K562 (cell line): ENCODE data around the gene MRRF. TPM values are rescaled to one million over a fixed set of nuclear protein-coding genes. Genes with fewer than 3 reads are reported as not detected.

Source experiments
- ATF1 ChIP-seq, 2 experiments: fragments of 450-650 bp in 1 of 2; IDR thresholded peaks; 2 replicates each; pipeline ENCODE4 v1.6.1; 2016; ENCODE audit warnings: missing compliant biosample characterization in 1 of 2, missing genetic modification characterization in 1 of 2
- CTCF ChIP-seq, 3 experiments: IDR thresholded peaks in 2 of 3; conservative IDR thresholded peaks in 1 of 3; 2 replicates each; pipeline ENCODE4 v1.5.1; 2011 to 2012; ENCODE audit warnings: low read length in 3 of 3, mild to moderate bottlenecking in 3 of 3, control low read depth in 2 of 3, improper control_type of control experiment in 1 of 3, inconsistent platforms in 1 of 3, low read depth in 1 of 3, mixed read lengths in 1 of 3, moderate library complexity in 1 of 3; ENCODE audit not compliant: insufficient read depth in 2 of 3
- IRF2 ChIP-seq: sonication (generic); formaldehyde crosslinking; IDR thresholded peaks from 2 replicates; pipeline ENCODE4 v1.8.1; 2022; ENCODE audit warnings: mild to moderate bottlenecking, missing genetic modification reagents
- MBD1 ChIP-seq: fragments of 250-450 bp; sonication (Bioruptor Pico); IDR thresholded peaks from 2 replicates; pipeline ENCODE4 v1.8.0; 2022; ENCODE audit warnings: inconsistent platforms
- ZNF274 ChIP-seq: IDR thresholded peaks from 2 replicates; pipeline ENCODE4 v1.6.1; 2011; ENCODE audit warnings: low read depth, mild to moderate bottlenecking, low read length, moderate library complexity, borderline replicate concordance
- ZSCAN29 ChIP-seq: fragments of 450-650 bp; IDR thresholded peaks from 2 replicates; pipeline ENCODE4 v1.6.1; 2017
- polyA plus RNA-seq, 8 experiments: library from polyadenylated mRNA; depleted of rRNA in 4 of 8; stranded (reverse) in 5 of 8; unstranded in 3 of 8; fragments of >200 nt; fragmentation: Nextera tagmentation in 2 of 8; fragmentation: Illumina TruSeq in 1 of 8; extraction: Ambion mirVana in 2 of 8; extraction: Trizol in 1 of 8; gene quantifications; 2 replicates each; pipeline versions ENCODE4 v1.2.1 to v1.2.3, GENCODE V29; 2011 to 2014; ENCODE audit warnings: inconsistent platforms in 1 of 8, missing spikeins in 1 of 8
- total RNA-seq, 7 experiments: library from RNA; depleted of rRNA in 6 of 7; stranded (reverse); fragments of >200 nt in 6 of 7; fragmentation: Illumina TruSeq in 2 of 7; extraction: Trizol in 2 of 7; gene quantifications; 2 replicates each; pipeline versions ENCODE4 v1.2.1 to v1.2.3, GENCODE V29; 2011 to 2021; ENCODE audit warnings: low replicate concordance in 1 of 7
- TF ChIP-seq, protein P1 (sequence below): fragments of 250-450 bp; sonication (Bioruptor Pico); IDR thresholded peaks from 2 replicates; pipeline ENCODE4 v1.8.0; 2021; ENCODE audit warnings: moderate library complexity, mild to moderate bottlenecking, inconsistent platforms
- TF ChIP-seq, protein P2 (sequence below): fragments of 450-650 bp; IDR thresholded peaks from 2 replicates; pipeline ENCODE4 v1.6.1; 2017; ENCODE audit warnings: antibody characterized with exemption, mild to moderate bottlenecking
- TF ChIP-seq, protein P3 (sequence below): IDR thresholded peaks from 2 replicates; pipeline ENCODE4 v1.6.1; 2011; ENCODE audit not compliant: insufficient read length; ENCODE audit errors: extremely low read depth
- TF ChIP-seq, protein P4 (sequence below): fragments of 200-800 bp; sonication (Bioruptor generic); IDR thresholded peaks from 2 replicates; pipeline ENCODE4 v1.6.1; 2017; ENCODE audit warnings: missing genetic modification characterization, missing compliant biosample characterization
- TF ChIP-seq, protein P5 (sequence below), 2 experiments: fragments of 450-650 bp; conservative IDR thresholded peaks; 2 replicates each; pipeline ENCODE4 v1.6.1; 2017; ENCODE audit warnings: mild to moderate bottlenecking in 2 of 2, moderate library complexity in 2 of 2

The MRRF gene
- total and polyA plus RNA-seq, 9 of the 15 experiments (the other 6 are each of a cell fraction or from before 2014, with no cell fraction given) = 55.0 to 105 (median 81.2) TPM

GRCh38 chr9:122264360-122265148, at the start of gene MRRF, which contains the start of gene RBM18 (continued):
- TF ChIP-seq, protein P1, sequence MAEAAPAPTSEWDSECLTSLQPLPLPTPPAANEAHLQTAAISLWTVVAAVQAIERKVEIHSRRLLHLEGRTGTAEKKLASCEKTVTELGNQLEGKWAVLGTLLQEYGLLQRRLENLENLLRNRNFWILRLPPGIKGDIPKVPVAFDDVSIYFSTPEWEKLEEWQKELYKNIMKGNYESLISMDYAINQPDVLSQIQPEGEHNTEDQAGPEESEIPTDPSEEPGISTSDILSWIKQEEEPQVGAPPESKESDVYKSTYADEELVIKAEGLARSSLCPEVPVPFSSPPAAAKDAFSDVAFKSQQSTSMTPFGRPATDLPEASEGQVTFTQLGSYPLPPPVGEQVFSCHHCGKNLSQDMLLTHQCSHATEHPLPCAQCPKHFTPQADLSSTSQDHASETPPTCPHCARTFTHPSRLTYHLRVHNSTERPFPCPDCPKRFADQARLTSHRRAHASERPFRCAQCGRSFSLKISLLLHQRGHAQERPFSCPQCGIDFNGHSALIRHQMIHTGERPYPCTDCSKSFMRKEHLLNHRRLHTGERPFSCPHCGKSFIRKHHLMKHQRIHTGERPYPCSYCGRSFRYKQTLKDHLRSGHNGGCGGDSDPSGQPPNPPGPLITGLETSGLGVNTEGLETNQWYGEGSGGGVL (CRISPR knock-in tag) = no peak
- TF ChIP-seq ZNF274 (no peak), CTCF (IDR thresholded peaks at IDR 0.05 in 2 of 3, conservative IDR thresholded peaks at IDR 0.05 in 1 of 3; ENCODE audit: insufficient read depth in 2 of 3, low read depth in 1 of 3, low read length in 3 of 3) (0 out of 6 replicates have a peak, but pooled peaks of 1 of the 3 experiments have one; percentile 6), MBD1 (no peak), ATF1 (CRISPR knock-in tag; IDR thresholded peaks at IDR 0.05) (peak; percentile 99), ATF1 (tag; IDR thresholded peaks at IDR 0.05) (peak; percentile 100), IRF2 (CRISPR knock-in tag) (no peak), ZSCAN29 (peak; percentile 91)
- TF ChIP-seq, protein P2, sequence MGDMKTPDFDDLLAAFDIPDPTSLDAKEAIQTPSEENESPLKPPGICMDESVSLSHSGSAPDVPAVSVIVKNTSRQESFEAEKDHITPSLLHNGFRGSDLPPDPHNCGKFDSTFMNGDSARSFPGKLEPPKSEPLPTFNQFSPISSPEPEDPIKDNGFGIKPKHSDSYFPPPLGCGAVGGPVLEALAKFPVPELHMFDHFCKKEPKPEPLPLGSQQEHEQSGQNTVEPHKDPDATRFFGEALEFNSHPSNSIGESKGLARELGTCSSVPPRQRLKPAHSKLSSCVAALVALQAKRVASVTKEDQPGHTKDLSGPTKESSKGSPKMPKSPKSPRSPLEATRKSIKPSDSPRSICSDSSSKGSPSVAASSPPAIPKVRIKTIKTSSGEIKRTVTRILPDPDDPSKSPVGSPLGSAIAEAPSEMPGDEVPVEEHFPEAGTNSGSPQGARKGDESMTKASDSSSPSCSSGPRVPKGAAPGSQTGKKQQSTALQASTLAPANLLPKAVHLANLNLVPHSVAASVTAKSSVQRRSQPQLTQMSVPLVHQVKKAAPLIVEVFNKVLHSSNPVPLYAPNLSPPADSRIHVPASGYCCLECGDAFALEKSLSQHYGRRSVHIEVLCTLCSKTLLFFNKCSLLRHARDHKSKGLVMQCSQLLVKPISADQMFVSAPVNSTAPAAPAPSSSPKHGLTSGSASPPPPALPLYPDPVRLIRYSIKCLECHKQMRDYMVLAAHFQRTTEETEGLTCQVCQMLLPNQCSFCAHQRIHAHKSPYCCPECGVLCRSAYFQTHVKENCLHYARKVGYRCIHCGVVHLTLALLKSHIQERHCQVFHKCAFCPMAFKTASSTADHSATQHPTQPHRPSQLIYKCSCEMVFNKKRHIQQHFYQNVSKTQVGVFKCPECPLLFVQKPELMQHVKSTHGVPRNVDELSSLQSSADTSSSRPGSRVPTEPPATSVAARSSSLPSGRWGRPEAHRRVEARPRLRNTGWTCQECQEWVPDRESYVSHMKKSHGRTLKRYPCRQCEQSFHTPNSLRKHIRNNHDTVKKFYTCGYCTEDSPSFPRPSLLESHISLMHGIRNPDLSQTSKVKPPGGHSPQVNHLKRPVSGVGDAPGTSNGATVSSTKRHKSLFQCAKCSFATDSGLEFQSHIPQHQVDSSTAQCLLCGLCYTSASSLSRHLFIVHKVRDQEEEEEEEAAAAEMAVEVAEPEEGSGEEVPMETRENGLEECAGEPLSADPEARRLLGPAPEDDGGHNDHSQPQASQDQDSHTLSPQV = peak; percentile 65; the same call in 1 of the 2 replicates
- TF ChIP-seq, protein P3, sequence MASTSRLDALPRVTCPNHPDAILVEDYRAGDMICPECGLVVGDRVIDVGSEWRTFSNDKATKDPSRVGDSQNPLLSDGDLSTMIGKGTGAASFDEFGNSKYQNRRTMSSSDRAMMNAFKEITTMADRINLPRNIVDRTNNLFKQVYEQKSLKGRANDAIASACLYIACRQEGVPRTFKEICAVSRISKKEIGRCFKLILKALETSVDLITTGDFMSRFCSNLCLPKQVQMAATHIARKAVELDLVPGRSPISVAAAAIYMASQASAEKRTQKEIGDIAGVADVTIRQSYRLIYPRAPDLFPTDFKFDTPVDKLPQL = no peak
- TF ChIP-seq, protein P4, sequence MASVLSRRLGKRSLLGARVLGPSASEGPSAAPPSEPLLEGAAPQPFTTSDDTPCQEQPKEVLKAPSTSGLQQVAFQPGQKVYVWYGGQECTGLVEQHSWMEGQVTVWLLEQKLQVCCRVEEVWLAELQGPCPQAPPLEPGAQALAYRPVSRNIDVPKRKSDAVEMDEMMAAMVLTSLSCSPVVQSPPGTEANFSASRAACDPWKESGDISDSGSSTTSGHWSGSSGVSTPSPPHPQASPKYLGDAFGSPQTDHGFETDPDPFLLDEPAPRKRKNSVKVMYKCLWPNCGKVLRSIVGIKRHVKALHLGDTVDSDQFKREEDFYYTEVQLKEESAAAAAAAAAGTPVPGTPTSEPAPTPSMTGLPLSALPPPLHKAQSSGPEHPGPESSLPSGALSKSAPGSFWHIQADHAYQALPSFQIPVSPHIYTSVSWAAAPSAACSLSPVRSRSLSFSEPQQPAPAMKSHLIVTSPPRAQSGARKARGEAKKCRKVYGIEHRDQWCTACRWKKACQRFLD (CRISPR knock-in tag) = no peak; the same call in 1 of the 2 replicates
- TF ChIP-seq, protein P5, sequence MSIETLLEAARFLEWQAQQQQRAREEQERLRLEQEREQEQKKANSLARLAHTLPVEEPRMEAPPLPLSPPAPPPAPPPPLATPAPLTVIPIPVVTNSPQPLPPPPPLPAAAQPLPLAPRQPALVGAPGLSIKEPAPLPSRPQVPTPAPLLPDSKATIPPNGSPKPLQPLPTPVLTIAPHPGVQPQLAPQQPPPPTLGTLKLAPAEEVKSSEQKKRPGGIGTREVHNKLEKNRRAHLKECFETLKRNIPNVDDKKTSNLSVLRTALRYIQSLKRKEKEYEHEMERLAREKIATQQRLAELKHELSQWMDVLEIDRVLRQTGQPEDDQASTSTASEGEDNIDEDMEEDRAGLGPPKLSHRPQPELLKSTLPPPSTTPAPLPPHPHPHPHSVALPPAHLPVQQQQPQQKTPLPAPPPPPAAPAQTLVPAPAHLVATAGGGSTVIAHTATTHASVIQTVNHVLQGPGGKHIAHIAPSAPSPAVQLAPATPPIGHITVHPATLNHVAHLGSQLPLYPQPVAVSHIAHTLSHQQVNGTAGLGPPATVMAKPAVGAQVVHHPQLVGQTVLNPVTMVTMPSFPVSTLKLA (conservative IDR thresholded peaks at IDR 0.05) = peak; percentile 90 to 97
